GM12892 (cell line): Measurements from ENCODE around the gene TTC38.

Source experiments
- POLR2A ChIP-seq: IDR thresholded peaks from 2 replicates; pipeline ENCODE4 v1.6.1; 2011; ENCODE audit warnings: low read depth, low read length, control low read depth
- TAF1 ChIP-seq: IDR thresholded peaks from 2 replicates; pipeline ENCODE4 v1.6.1; 2011; ENCODE audit warnings: low read depth, mild to moderate bottlenecking, control low read depth, low read length, borderline replicate concordance

- TF ChIP-seq TAF1 (no peak), POLR2A (no peak)
Observed at GRCh38 chr22:46326066-46326680, 58.4 kb downstream of the TTC38 start.
